Measurements from ENCODE around the gene ZNF286A.
A peak's percentile ranks its signal among the peaks of the same experiment; 100 is the strongest.
"Not testable (repeated sequence)": the region's sequence is repeated elsewhere in the genome, so short reads cannot be mapped to it uniquely, and the experiment has no call there.

ZNF286A gene

DNA sequence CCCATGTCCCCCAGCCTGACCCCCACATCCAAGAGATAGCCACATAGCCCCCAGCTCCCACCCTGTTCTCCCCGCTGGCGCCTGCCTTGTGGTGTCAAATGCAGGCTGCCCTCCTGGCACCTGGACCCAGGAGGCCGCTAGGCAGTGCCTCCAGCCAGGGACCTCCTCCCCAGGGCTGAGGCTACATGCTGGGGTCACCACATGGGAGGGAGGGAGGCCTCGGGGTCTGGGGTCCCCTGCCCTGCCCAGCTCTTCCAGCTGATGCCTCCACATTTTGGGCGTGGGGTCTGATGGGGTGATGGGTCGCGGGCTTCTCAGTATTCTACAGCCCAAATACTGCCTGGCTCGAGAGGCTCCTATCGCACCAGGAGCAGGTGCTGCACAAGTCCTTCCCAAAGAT is 42.1 kb downstream of the ZNF286A start:
- TF ChIP-seq, protein P1, sequence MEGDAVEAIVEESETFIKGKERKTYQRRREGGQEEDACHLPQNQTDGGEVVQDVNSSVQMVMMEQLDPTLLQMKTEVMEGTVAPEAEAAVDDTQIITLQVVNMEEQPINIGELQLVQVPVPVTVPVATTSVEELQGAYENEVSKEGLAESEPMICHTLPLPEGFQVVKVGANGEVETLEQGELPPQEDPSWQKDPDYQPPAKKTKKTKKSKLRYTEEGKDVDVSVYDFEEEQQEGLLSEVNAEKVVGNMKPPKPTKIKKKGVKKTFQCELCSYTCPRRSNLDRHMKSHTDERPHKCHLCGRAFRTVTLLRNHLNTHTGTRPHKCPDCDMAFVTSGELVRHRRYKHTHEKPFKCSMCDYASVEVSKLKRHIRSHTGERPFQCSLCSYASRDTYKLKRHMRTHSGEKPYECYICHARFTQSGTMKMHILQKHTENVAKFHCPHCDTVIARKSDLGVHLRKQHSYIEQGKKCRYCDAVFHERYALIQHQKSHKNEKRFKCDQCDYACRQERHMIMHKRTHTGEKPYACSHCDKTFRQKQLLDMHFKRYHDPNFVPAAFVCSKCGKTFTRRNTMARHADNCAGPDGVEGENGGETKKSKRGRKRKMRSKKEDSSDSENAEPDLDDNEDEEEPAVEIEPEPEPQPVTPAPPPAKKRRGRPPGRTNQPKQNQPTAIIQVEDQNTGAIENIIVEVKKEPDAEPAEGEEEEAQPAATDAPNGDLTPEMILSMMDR (IDR thresholded peaks at IDR 0.05; ENCODE audit: low read depth, low read length): no peak
- Histone ChIP-seq H3K27me3 (no peaks in the 10 kb centered on the region), H3K9me3 (no peaks in the 10 kb centered on the region), H3K4me1 (no peaks in the 10 kb centered on the region), H3K36me3 (no peaks in the 10 kb centered on the region), H3K4me3 (ENCODE audit: low read depth, low read length) (no peak overlapping the region)
- no peak for DNase-seq

DNA sequence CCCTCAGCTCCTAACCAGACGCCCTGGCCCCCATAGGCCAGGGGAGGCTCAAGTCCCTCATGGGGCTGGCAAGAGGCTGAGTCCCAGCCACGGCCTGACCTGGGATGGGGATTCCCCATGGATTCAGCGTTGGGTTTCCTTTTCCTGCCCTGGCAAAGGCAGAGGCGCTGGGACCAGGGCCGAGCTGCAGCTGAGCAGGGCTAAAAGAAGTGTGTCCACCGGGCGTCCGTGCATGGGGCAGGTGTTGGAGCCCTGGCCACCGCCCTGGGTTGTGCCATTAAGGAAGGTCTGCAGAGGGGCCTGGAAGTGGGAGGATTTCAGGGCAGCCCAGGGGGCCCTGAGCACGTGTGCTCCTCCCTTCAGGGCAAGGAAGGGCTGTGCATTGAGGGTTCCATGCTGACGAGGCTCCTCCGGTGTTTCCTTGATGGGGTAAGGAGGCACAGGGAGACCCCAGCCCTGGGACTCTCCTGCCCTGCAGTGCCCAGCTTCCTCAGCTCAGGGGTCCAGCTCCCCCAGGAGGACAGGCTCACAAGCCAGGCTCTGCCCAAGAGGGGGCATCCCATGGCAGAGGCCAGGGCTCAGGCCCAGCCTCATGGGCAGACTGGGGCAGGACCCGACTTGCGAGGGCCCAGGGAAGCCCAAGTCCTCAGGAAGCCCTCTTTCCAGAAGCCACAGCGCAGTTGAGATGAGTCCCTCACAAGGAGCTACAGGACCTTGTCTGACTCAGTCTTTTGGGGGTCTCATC is 42.7 kb downstream of the ZNF286A start:
- H3K4me3 ChIP-seq (ENCODE audit: low read depth, low read length): no peak overlapping the region
- H3K4me1 ChIP-seq: no peaks in the 10 kb centered on the region
- no peaks in the 10 kb centered on the region for H3K9me3 ChIP-seq
- no peaks in the 10 kb centered on the region for H3K27me3 ChIP-seq
- H3K36me3 ChIP-seq: no peaks in the 10 kb centered on the region
- TF ChIP-seq, protein P1 (IDR thresholded peaks at IDR 0.05; ENCODE audit: low read depth, low read length): no peak
- no peak for DNase-seq

GRCh38 chr17:15742921-15743320 is 43.4 kb downstream of the ZNF286A start:
- DNase-seq: no peak
- TF ChIP-seq, protein P1 (IDR thresholded peaks at IDR 0.05; ENCODE audit: low read depth, low read length): no peak

DNA sequence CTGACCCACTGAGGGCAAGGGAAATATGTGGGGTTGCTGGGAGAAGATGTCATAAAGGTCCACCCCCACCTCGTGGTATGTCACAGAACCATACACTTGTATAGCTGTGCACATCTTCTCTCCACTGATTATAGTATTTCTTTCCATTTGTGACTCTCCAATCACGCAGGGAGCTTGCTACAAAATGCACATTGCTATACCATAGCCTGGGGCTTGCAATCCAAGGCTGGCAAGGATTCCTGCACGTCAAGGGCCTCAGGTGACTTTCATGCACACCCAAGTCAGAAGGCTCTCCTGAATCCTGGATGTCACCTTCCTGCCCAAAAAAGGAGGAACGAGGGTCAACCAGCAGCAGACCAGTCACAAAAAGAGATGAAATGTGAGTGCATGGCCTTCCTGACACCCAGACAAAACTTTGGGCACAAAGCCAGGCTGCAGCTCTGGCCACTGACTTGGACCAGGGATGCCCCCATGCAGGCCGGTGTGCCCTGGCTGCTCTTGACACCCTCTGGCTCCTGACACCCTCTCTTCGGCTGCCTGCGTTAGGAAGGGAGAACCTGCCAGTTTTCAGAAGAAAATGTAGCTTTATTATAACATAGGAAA is 44.6 kb downstream of the ZNF286A start:
- TF ChIP-seq, protein P1 (IDR thresholded peaks at IDR 0.05; ENCODE audit: low read depth, low read length): no peak
- H3K27me3 ChIP-seq: no peaks in the 10 kb centered on the region
- no peaks in the 10 kb centered on the region for H3K9me3 ChIP-seq
- H3K36me3 ChIP-seq: no peaks in the 10 kb centered on the region
- DNase-seq: no peak
- no peaks in the 10 kb centered on the region for H3K4me1 ChIP-seq
- no peak overlapping the region for H3K4me3 ChIP-seq (ENCODE audit: low read depth, low read length)

More at GRCh38 chr17:15742921-15743320, 43.4 kb downstream of the ZNF286A start:
- Histone ChIP-seq H3K4me1 (no peaks in the 10 kb centered on the region), H3K9me3 (no peaks in the 10 kb centered on the region), H3K27me3 (no peaks in the 10 kb centered on the region), H3K4me3 (ENCODE audit: low read depth, low read length) (no peak overlapping the region), H3K36me3 (no peaks in the 10 kb centered on the region)

GRCh38 chr17:15744885-15745284 is 45.3 kb downstream of the ZNF286A start:
- Histone ChIP-seq H3K9me3 (no peaks in the 10 kb centered on the region), H3K4me1 (no peaks in the 10 kb centered on the region), H3K36me3 (no peaks in the 10 kb centered on the region), H3K4me3 (ENCODE audit: low read depth, low read length) (no peak overlapping the region), H3K27me3 (no peaks in the 10 kb centered on the region)
- TF ChIP-seq, protein P1 (IDR thresholded peaks at IDR 0.05; ENCODE audit: low read depth, low read length): no peak
- DNase-seq: peak; percentile 36

GRCh38 chr17:15749403-15749802 is 49.9 kb downstream of the ZNF286A start:
- H3K36me3 ChIP-seq; H3K4me3 ChIP-seq (ENCODE audit: low read depth, low read length); H3K4me1 ChIP-seq; H3K27me3 ChIP-seq; DNase-seq; H3K9me3 ChIP-seq: not testable (repeated sequence)

DNA sequence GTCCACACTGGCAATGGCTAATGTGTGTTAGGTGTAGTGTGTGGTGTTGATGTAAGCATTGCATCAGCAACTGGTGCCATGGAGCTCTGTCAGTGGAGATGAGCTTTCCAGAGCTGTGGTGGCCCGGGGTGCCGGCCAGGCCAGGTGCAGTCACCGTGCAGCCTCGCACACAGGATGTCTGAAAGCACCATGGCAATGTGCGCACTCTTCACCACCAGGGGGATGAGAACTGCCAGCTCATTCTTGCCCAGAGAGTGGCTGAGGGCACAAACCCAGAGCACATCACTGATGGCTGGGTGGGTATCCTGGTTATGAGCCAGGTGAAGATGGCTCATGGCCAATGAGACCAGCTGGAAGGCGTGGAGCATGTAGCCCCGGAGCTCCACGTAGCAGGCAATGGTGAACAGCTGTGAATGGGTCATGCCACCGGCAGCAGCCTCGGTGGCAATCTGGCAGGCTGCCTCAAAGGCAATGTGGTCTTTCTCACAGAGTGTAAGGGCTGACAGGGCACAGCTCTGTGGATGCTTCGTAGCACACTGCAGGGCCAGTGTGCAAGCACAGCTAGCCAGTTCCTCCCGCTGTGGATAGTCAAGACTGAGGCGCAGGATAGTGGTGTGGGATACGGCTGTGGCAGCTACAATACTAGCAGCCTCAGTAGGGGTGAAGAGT is 69.4 kb downstream of the ZNF286A start:
- H3K36me3 ChIP-seq; H3K9me3 ChIP-seq; H3K4me3 ChIP-seq (ENCODE audit: low read depth, low read length); H3K27me3 ChIP-seq; H3K4me1 ChIP-seq: not testable (repeated sequence)
- DNase-seq: peak; percentile 51
